SK-N-SH (cell line): Measurements from ENCODE around the gene SULT6B1.

ENCODE experiments used
- ELF1 ChIP-seq: IDR thresholded peaks from 2 replicates; pipeline ENCODE4 v1.4.0; 2012
- EP300 ChIP-seq, 2 experiments: IDR thresholded peaks; 2 replicates each; pipeline versions ENCODE4 v1.4.0 to v1.6.1; 2012; ENCODE audit warnings: borderline replicate concordance in 1 of 2, low read depth in 1 of 2, low read length in 1 of 2
- POLR2AphosphoS5 ChIP-seq: IDR thresholded peaks from 2 replicates; pipeline ENCODE4 v1.6.1; 2012; ENCODE audit warnings: low read depth, low read length
- RFX5 ChIP-seq: IDR thresholded peaks from 2 replicates; pipeline ENCODE4 v1.6.1; 2012; ENCODE audit warnings: mild to moderate bottlenecking, improper control_type of control experiment, low read length
- TAF1 ChIP-seq: IDR thresholded peaks from 2 replicates; pipeline ENCODE4 v1.6.1; 2012; ENCODE audit warnings: low read depth, mild to moderate bottlenecking, low read length, moderate library complexity, borderline replicate concordance
- YY1 ChIP-seq: IDR thresholded peaks from 2 replicates; pipeline ENCODE4 v1.4.0; 2012; ENCODE audit warnings: low read depth, mild to moderate bottlenecking
- TF ChIP-seq, protein P1 (sequence below): fragments of 200-600 bp; sonication (generic); IDR thresholded peaks from 2 replicates; pipeline ENCODE4 v1.6.1; 2017; ENCODE audit warnings: antibody characterized with exemption, mild to moderate bottlenecking, moderate library complexity
- TF ChIP-seq, protein P2 (sequence below): fragments of 150-350 bp; IDR thresholded peaks from 2 replicates; pipeline ENCODE4 v1.6.1; 2016; ENCODE audit warnings: mild to moderate bottlenecking, low read depth, low read length

DNA sequence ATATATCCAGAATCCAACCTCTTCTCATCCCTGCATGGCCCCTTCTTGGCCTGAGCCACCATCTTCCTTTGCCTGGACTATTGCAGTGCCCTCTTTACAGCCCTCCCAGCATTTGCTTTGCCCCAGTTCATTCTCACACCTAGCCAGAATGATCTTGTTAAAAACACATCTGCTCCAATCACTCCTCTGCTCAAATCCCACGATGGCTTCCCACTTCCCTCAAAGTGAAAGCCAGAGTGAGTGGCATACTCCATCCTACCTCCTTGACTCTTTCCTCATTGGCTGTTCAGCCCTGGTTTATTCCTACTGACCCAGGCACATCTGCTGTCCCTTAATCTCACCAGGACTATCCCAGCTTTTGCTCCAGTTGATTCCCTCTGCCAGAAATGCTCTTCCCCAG lies 14.7 kb downstream of the SULT6B1 start:
- TF ChIP-seq, protein P1, sequence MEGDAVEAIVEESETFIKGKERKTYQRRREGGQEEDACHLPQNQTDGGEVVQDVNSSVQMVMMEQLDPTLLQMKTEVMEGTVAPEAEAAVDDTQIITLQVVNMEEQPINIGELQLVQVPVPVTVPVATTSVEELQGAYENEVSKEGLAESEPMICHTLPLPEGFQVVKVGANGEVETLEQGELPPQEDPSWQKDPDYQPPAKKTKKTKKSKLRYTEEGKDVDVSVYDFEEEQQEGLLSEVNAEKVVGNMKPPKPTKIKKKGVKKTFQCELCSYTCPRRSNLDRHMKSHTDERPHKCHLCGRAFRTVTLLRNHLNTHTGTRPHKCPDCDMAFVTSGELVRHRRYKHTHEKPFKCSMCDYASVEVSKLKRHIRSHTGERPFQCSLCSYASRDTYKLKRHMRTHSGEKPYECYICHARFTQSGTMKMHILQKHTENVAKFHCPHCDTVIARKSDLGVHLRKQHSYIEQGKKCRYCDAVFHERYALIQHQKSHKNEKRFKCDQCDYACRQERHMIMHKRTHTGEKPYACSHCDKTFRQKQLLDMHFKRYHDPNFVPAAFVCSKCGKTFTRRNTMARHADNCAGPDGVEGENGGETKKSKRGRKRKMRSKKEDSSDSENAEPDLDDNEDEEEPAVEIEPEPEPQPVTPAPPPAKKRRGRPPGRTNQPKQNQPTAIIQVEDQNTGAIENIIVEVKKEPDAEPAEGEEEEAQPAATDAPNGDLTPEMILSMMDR = no peak
- no peak for TF ChIP-seq TAF1
- no peak for TF ChIP-seq EP300 (IDR thresholded peaks at IDR 0.05; ENCODE audit: borderline replicate concordance in 1 of 2, low read depth in 1 of 2, low read length in 1 of 2)
- TF ChIP-seq POLR2AphosphoS5 = no peak
- TF ChIP-seq, protein P2, sequence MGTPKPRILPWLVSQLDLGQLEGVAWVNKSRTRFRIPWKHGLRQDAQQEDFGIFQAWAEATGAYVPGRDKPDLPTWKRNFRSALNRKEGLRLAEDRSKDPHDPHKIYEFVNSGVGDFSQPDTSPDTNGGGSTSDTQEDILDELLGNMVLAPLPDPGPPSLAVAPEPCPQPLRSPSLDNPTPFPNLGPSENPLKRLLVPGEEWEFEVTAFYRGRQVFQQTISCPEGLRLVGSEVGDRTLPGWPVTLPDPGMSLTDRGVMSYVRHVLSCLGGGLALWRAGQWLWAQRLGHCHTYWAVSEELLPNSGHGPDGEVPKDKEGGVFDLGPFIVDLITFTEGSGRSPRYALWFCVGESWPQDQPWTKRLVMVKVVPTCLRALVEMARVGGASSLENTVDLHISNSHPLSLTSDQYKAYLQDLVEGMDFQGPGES = no peak
- TF ChIP-seq RFX5 = no peak
- TF ChIP-seq ELF1 = no peak
- no peak for TF ChIP-seq YY1
